Left forelimb (tissue), 1 donor: Measurements from ENCODE around the gene MYCBPAP.
A peak's percentile ranks its signal among the peaks of the same experiment; 100 is the strongest.

Experiments
- DNase-seq: peaks from one replicate; pipeline ENCODE4 v3.0.0-alpha.2; 2018; ENCODE audit warnings: low spot score

Gene MYCBPAP

GRCh38 chr17:50539762-50540559 lies 31.7 kb downstream of the MYCBPAP start:
- no peak for DNase-seq

GRCh38 chr17:50540560-50541401 lies 32.5 kb downstream of the MYCBPAP start:
- DNase-seq: no peak

- no peak for DNase-seq
Observed at GRCh38 chr17:50541402-50541715, 33.1 kb downstream of the MYCBPAP start.

- DNase-seq: peak; percentile 92
Observed at GRCh38 chr17:50541716-50542688, 33.8 kb downstream of the MYCBPAP start.

- no peak for DNase-seq
Observed at GRCh38 chr17:50542795-50543774, 34.8 kb downstream of the MYCBPAP start.

- no peak for DNase-seq
Observed at GRCh38 chr17:50544516-50544915, 36.3 kb downstream of the MYCBPAP start.

- no peak for DNase-seq
Observed at GRCh38 chr17:50545311-50545710, 37.1 kb downstream of the MYCBPAP start.

- DNase-seq: no peak
Observed at GRCh38 chr17:50546701-50547034, 38.4 kb downstream of the MYCBPAP start.

GRCh38 chr17:50547035-50547735 lies 38.9 kb downstream of the MYCBPAP start, which contains the start of gene SPATA20:
SPATA20 (plus strand) TSS chr17:50547174; CDS start chr17:50547209, 35 bp downstream.
- peak; percentile 91 for DNase-seq

- DNase-seq: no peak
Observed at GRCh38 chr17:50547736-50548083, 39.5 kb downstream of the MYCBPAP start.

GRCh38 chr17:50548831-50549230 lies 40.6 kb downstream of the MYCBPAP start:
- no peak for DNase-seq

GRCh38 chr17:50549256-50549941 lies 41.2 kb downstream of the MYCBPAP start:
- no peak for DNase-seq

GRCh38 chr17:50549969-50550368 lies 41.7 kb downstream of the MYCBPAP start:
- DNase-seq: no peak

- peak; percentile 87 for DNase-seq
Observed at GRCh38 chr17:50550661-50551432, 42.6 kb downstream of the MYCBPAP start.

- DNase-seq: no peak
Observed at GRCh38 chr17:50551433-50551815, 43.2 kb downstream of the MYCBPAP start.

GRCh38 chr17:50551884-50552283 lies 43.6 kb downstream of the MYCBPAP start:
- DNase-seq: no peak

- no peak for DNase-seq
Observed at GRCh38 chr17:50554201-50554600, 46.0 kb downstream of the MYCBPAP start.

GRCh38 chr17:50556803-50557202 lies 48.6 kb downstream of the MYCBPAP start:
- DNase-seq: no peak

GRCh38 chr17:50557630-50558029 lies 49.4 kb downstream of the MYCBPAP start:
- DNase-seq: no peak
